ENCODE results near the gene GGT6.
A peak's percentile ranks its signal among the peaks of the same experiment; 100 is the strongest.

GRCh38 chr17:4554997-4555799, 5.2 kb downstream of the GGT6 start, which contains the start of gene MYBBP1A:
- TF ChIP-seq, protein P1, sequence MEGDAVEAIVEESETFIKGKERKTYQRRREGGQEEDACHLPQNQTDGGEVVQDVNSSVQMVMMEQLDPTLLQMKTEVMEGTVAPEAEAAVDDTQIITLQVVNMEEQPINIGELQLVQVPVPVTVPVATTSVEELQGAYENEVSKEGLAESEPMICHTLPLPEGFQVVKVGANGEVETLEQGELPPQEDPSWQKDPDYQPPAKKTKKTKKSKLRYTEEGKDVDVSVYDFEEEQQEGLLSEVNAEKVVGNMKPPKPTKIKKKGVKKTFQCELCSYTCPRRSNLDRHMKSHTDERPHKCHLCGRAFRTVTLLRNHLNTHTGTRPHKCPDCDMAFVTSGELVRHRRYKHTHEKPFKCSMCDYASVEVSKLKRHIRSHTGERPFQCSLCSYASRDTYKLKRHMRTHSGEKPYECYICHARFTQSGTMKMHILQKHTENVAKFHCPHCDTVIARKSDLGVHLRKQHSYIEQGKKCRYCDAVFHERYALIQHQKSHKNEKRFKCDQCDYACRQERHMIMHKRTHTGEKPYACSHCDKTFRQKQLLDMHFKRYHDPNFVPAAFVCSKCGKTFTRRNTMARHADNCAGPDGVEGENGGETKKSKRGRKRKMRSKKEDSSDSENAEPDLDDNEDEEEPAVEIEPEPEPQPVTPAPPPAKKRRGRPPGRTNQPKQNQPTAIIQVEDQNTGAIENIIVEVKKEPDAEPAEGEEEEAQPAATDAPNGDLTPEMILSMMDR (conservative IDR thresholded peaks at IDR 0.05; ENCODE audit: low read length) = peak; percentile 29; the same call in 1 of the 2 replicates
- TF ChIP-seq EZH2phosphoT487 (IDR thresholded peaks at IDR 0.05; ENCODE audit: borderline replicate concordance) = no peak
